Measurements from ENCODE around the gene CDC34.
A peak's percentile ranks its signal among the peaks of the same experiment; 100 is the strongest.

CDC34 gene

DNA sequence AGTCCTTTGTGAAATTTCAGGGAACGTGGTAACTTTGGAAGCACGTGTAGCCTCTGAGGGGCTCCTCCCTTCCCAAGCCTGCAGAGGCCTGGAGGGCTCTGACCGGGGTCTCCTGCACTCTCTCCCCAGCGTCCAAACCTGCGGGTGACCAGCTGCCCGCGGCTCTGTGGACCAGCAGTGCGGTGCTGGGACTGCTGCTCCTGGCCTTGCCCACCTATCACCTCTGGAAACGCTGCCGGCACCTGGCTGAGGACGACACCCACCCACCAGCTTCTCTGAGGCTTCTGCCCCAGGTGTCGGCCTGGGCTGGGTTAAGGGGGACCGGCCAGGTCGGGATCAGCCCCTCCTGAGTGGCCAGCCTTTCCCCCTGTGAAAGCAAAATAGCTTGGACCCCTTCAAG is 26.9 kb upstream of the CDC34 start:
- TF ChIP-seq, protein P1, sequence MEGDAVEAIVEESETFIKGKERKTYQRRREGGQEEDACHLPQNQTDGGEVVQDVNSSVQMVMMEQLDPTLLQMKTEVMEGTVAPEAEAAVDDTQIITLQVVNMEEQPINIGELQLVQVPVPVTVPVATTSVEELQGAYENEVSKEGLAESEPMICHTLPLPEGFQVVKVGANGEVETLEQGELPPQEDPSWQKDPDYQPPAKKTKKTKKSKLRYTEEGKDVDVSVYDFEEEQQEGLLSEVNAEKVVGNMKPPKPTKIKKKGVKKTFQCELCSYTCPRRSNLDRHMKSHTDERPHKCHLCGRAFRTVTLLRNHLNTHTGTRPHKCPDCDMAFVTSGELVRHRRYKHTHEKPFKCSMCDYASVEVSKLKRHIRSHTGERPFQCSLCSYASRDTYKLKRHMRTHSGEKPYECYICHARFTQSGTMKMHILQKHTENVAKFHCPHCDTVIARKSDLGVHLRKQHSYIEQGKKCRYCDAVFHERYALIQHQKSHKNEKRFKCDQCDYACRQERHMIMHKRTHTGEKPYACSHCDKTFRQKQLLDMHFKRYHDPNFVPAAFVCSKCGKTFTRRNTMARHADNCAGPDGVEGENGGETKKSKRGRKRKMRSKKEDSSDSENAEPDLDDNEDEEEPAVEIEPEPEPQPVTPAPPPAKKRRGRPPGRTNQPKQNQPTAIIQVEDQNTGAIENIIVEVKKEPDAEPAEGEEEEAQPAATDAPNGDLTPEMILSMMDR (IDR thresholded peaks at IDR 0.05; ENCODE audit: low read depth, low read length, poor library complexity, severe bottlenecking): no peak
- TF ChIP-seq EZH2phosphoT487 (IDR thresholded peaks at IDR 0.05; ENCODE audit: borderline replicate concordance, low read length): no peak
- Histone ChIP-seq H3K4me2 (ENCODE audit: low read length) (no peak overlapping the region), H3K36me3 (ENCODE audit: control insufficient read depth, low read length) (peaks cover 4% of the 10 kb centered on the region; the same call in 1 of the 2 replicates)

DNA sequence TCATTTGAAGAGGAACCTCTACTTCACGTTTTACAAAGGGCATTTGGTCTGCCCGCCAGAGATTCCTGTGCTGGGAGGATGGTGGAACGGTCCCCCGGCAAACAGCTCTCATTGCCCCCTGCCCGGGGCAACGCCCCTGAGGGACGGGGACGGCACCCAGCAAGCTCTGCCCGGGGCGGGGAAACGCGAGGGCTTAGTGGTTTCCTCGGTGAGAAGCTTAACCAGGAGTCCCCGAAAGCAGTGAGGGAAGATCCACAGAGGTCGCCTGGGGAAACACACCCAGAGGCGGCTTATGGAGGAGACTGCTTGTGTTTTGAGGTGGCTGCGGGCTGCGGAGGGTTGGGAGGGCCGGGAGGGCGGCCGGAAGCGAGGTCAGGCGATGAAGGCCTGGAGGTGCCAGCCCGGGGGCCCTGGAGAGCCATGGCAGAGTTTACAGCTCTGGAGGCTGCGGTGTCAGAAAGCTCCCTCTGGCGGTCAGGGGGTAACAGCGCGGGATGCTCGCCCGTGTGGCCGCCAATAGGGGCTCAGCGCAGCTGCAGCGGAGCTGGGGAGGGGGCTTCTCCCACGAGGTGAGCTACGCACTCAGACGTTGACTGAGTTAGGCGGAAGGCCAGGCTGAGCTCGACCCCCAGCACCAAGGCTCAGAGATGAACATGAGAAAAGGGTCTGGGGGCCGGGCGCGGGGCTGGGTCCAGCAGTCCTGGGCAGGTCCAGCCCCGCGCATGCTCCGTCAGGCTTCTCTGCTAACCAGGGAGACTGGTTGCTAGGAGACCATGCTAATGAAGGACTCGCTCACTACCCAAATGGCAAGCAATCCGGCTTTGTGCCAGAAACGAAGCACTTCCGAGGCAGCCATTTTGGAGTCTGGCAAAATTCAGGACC is 24.9 kb upstream of the CDC34 start:
- peaks cover 40% of the 10 kb centered on the region for H3K4me1 ChIP-seq (ENCODE audit: control insufficient read depth, low read length)
- H3F3A ChIP-seq (ENCODE audit: control insufficient read depth, insufficient read depth): peaks cover 2% of the 10 kb centered on the region; the same call in 1 of the 2 replicates
- peak overlapping the region; percentile 81 for H3K4me3 ChIP-seq (ENCODE audit: low read length)
- peaks cover 6% of the 10 kb centered on the region; the same call in 1 of the 2 replicates for H3K36me3 ChIP-seq (ENCODE audit: control insufficient read depth, low read length)
- H3K9me2 ChIP-seq (replicated peaks; ENCODE audit: control insufficient read depth, low read length): no peaks in the 10 kb centered on the region
- H4K20me1 ChIP-seq (ENCODE audit: control insufficient read depth, insufficient read depth, low read depth, low read length): no peaks in the 10 kb centered on the region
- peak overlapping the region; percentile 94 for H3K4me2 ChIP-seq (ENCODE audit: low read length)
- TF ChIP-seq EZH2phosphoT487 (IDR thresholded peaks at IDR 0.05; ENCODE audit: borderline replicate concordance, low read length): no peak
- TF ChIP-seq, protein P1 (IDR thresholded peaks at IDR 0.05; ENCODE audit: low read depth, low read length, poor library complexity, severe bottlenecking): peak; percentile 98
- no peaks in the 10 kb centered on the region for H3K9me3 ChIP-seq (ENCODE audit: control insufficient read depth, insufficient read depth, low read length)
- peaks cover 20% of the 10 kb centered on the region for H3K79me2 ChIP-seq (ENCODE audit: control insufficient read depth, low read length)
- peak overlapping the region; percentile 82 for H3K27ac ChIP-seq (ENCODE audit: low read depth, low read length)
- no peaks in the 10 kb centered on the region for H3K27me3 ChIP-seq (ENCODE audit: control insufficient read depth, low read length)

More for the DNA sequence above, 26.9 kb upstream of the CDC34 start:
- Histone ChIP-seq H3K27me3 (ENCODE audit: control insufficient read depth, low read length) (no peaks in the 10 kb centered on the region), H3K4me1 (ENCODE audit: control insufficient read depth, low read length) (peaks cover 25% of the 10 kb centered on the region), H3K27ac (ENCODE audit: low read depth, low read length) (no peak overlapping the region), H3K9me2 (replicated peaks; ENCODE audit: control insufficient read depth, low read length) (no peaks in the 10 kb centered on the region), H4K20me1 (ENCODE audit: control insufficient read depth, insufficient read depth, low read depth, low read length) (no peaks in the 10 kb centered on the region), H3K9me3 (ENCODE audit: control insufficient read depth, insufficient read depth, low read length) (no peaks in the 10 kb centered on the region), H3F3A (ENCODE audit: control insufficient read depth, insufficient read depth) (no peaks in the 10 kb centered on the region), H3K4me3 (ENCODE audit: low read length) (no peak overlapping the region), H3K79me2 (ENCODE audit: control insufficient read depth, low read length) (peaks cover 17% of the 10 kb centered on the region)

DNA sequence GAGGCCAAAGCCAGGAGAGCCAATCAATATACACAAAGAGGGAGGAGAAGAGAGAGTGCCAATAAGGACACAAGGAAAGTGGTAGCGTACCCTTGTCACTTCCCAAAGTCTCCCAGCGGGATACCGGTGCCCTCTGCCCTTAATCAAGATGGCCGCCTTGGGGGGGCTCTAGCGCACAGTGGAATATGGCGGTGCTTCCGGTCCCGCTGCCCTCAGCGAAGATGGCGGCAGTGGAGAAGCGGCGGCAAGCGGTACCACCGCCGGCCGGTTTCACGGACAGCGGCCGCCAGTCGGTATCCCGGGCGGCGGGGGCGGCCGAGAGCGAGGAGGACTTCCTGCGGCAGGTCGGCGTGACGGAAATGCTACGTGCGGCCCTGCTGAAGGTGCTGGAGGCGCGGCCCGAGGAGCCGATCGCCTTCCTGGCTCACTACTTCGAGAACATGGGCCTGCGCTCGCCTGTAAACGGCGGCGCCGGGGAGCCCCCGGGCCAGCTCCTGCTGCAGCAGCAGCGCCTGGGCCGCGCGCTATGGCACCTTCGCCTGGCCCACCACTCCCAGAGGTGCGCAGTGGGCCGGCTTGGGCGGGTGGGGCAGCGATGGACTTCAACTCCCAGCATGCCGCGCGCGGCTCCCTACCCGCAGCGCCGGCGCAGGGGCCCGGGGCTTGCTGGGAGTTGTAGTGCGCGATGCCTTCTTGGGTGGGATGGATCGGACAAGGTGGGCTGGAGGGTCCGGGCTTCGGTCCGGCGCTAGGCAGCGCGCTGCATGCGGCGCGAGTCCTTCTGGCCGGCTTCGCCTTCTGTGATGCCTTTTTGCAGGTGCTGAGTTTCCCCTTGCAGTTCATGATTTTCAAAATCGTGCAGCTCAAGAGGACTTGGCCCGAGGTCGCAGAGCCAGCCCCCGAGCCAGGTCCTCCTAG is 24.0 kb upstream of the CDC34 start, which contains the start of gene TPGS1:
Gene TPGS1 (plus strand): TSS at position 212 of the 918 bp plus-strand sequence. CDS start 10 bp downstream, at position 222.
- peaks cover 39% of the 10 kb centered on the region for H3K4me1 ChIP-seq (ENCODE audit: control insufficient read depth, low read length)
- no peaks in the 10 kb centered on the region for H3K9me3 ChIP-seq (ENCODE audit: control insufficient read depth, insufficient read depth, low read length)
- no peak for TF ChIP-seq EZH2phosphoT487 (IDR thresholded peaks at IDR 0.05; ENCODE audit: borderline replicate concordance, low read length)
- TF ChIP-seq, protein P1 (IDR thresholded peaks at IDR 0.05; ENCODE audit: low read depth, low read length, poor library complexity, severe bottlenecking): no peak
- peak within 1 kb of the TSS; percentile 81 for H3K4me3 ChIP-seq (ENCODE audit: low read length)
- H3K27me3 ChIP-seq (ENCODE audit: control insufficient read depth, low read length): no peaks in the 10 kb centered on the region
- peaks cover 6% of the 10 kb centered on the region; the same call in 1 of the 2 replicates for H3K36me3 ChIP-seq (ENCODE audit: control insufficient read depth, low read length)
- H3F3A ChIP-seq (ENCODE audit: control insufficient read depth, insufficient read depth): peaks cover 2% of the 10 kb centered on the region; the same call in 1 of the 2 replicates
- H3K27ac ChIP-seq (ENCODE audit: low read depth, low read length): peak within 1 kb of the TSS; percentile 82
- peak within 1 kb of the TSS; percentile 94 for H3K4me2 ChIP-seq (ENCODE audit: low read length)
- peaks cover 20% of the 10 kb centered on the region for H3K79me2 ChIP-seq (ENCODE audit: control insufficient read depth, low read length)
- no peaks in the 10 kb centered on the region for H4K20me1 ChIP-seq (ENCODE audit: control insufficient read depth, insufficient read depth, low read depth, low read length)
- H3K9me2 ChIP-seq (replicated peaks; ENCODE audit: control insufficient read depth, low read length): no peaks in the 10 kb centered on the region
